ENCODE results near the gene RELN. TPM values are rescaled to one million over a fixed set of nuclear protein-coding genes. Genes with fewer than 3 reads are reported as not detected.
A peak's percentile ranks its signal among the peaks of the same experiment; 100 is the strongest.

RELN gene
- total and polyA plus RNA-seq, 2 of the 13 experiments (the other 11 are each of a cell fraction or from before 2014, with no cell fraction given) = 315 to 332 TPM

- TF ChIP-seq ARNT (IDR thresholded peaks at IDR 0.05) (no peak), ZNF605 (CRISPR knock-in tag; IDR thresholded peaks at IDR 0.05) (no peak), ZNF644 (CRISPR knock-in tag; IDR thresholded peaks at IDR 0.05; ENCODE audit: low read depth) (peak; percentile 47), ZNF576 (CRISPR knock-in tag; IDR thresholded peaks at IDR 0.05) (no peak), ATF5 (CRISPR knock-in tag; IDR thresholded peaks at IDR 0.05; ENCODE audit: low read depth) (no peak), ZNF781 (CRISPR knock-in tag; IDR thresholded peaks at IDR 0.05; ENCODE audit: borderline replicate concordance, not compliant biosample characterization) (no peak), CEBPG (CRISPR knock-in tag; IDR thresholded peaks at IDR 0.05) (peak; percentile 68), ETS1 (CRISPR knock-in tag; IDR thresholded peaks at IDR 0.05) (no peak), ZNF317 (CRISPR knock-in tag; IDR thresholded peaks at IDR 0.05) (0 out of 2 replicates have a peak, but pooled peaks have one; percentile 54), ZNF264 (CRISPR knock-in tag; IDR thresholded peaks at IDR 0.05) (peak; percentile 68; the same call in 1 of the 2 replicates), RXRB (CRISPR knock-in tag; IDR thresholded peaks at IDR 0.05; ENCODE audit: borderline replicate concordance) (peak; percentile 97), MYC (CRISPR knock-in tag; IDR thresholded peaks at IDR 0.05; ENCODE audit: borderline replicate concordance) (no peak), TP53 (CRISPR knock-in tag; conservative IDR thresholded peaks at IDR 0.05) (no peak), ZNF720 (CRISPR knock-in tag; IDR thresholded peaks at IDR 0.05) (no peak), FOSL2 (CRISPR knock-in tag; IDR thresholded peaks at IDR 0.05) (peak; percentile 92), TOE1 (CRISPR knock-in tag; IDR thresholded peaks at IDR 0.05) (0 out of 2 replicates have a peak, but pooled peaks have one; percentile 80), HMG20B (CRISPR knock-in tag; conservative IDR thresholded peaks at IDR 0.05) (peak; percentile 83; the same call in 1 of the 2 replicates), SP4 (CRISPR knock-in tag; IDR thresholded peaks at IDR 0.05) (no peak), ZNF207 (IDR thresholded peaks at IDR 0.05; ENCODE audit: borderline replicate concordance) (no peak), ZNF101 (CRISPR knock-in tag; IDR thresholded peaks at IDR 0.05; ENCODE audit: borderline replicate concordance, low read depth) (no peak), RELA (CRISPR knock-in tag; IDR thresholded peaks at IDR 0.05) (no peak), SMARCC2 (IDR thresholded peaks at IDR 0.05) (0 out of 2 replicates have a peak, but pooled peaks have one; percentile 24), MBNL3 (CRISPR knock-in tag; conservative IDR thresholded peaks at IDR 0.05) (no peak), FOXA3 (CRISPR knock-in tag; IDR thresholded peaks at IDR 0.05) (peak; percentile 100), MEF2D (CRISPR knock-in tag; IDR thresholded peaks at IDR 0.05) (peak; percentile 94), ZFYVE20 (CRISPR knock-in tag; IDR thresholded peaks at IDR 0.05; ENCODE audit: borderline replicate concordance, low read depth) (no peak)
These were observed 328.7 kb downstream of the RELN start (continued) for GRCh38 chr7:103660455-103661371.
